ENCODE measurements around the gene IQSEC3. TPM values are rescaled to one million over a fixed set of nuclear protein-coding genes. Genes with fewer than 3 reads are reported as not detected.

Gene IQSEC3
- total RNA-seq, 2 donors from 2014 or later, result 0.16 TPM; not detected in 1

GRCh38 chr12:109446-109845 lies 42.9 kb downstream of the IQSEC3 start:
- TF ChIP-seq, protein P1, sequence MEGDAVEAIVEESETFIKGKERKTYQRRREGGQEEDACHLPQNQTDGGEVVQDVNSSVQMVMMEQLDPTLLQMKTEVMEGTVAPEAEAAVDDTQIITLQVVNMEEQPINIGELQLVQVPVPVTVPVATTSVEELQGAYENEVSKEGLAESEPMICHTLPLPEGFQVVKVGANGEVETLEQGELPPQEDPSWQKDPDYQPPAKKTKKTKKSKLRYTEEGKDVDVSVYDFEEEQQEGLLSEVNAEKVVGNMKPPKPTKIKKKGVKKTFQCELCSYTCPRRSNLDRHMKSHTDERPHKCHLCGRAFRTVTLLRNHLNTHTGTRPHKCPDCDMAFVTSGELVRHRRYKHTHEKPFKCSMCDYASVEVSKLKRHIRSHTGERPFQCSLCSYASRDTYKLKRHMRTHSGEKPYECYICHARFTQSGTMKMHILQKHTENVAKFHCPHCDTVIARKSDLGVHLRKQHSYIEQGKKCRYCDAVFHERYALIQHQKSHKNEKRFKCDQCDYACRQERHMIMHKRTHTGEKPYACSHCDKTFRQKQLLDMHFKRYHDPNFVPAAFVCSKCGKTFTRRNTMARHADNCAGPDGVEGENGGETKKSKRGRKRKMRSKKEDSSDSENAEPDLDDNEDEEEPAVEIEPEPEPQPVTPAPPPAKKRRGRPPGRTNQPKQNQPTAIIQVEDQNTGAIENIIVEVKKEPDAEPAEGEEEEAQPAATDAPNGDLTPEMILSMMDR (IDR thresholded peaks at IDR 0.05), result no peak
- no peak overlapping the region for H3K4me3 ChIP-seq
- peaks cover 4% of the 10 kb centered on the region for H3K4me1 ChIP-seq
- intact Hi-C loops (cut with DNase I), result no loop called here
- H3K36me3 ChIP-seq, result no peaks in the 10 kb centered on the region
- no peak overlapping the region for H3K9ac ChIP-seq (ENCODE audit: low read depth in 2 of 2, low read length in 2 of 2)
- H3K27me3 ChIP-seq, result no peaks in the 10 kb centered on the region
- H3K27ac ChIP-seq, result no peak overlapping the region
- DNase-seq, result no peak
- no peaks in the 10 kb centered on the region for H3K9me3 ChIP-seq

DNA sequence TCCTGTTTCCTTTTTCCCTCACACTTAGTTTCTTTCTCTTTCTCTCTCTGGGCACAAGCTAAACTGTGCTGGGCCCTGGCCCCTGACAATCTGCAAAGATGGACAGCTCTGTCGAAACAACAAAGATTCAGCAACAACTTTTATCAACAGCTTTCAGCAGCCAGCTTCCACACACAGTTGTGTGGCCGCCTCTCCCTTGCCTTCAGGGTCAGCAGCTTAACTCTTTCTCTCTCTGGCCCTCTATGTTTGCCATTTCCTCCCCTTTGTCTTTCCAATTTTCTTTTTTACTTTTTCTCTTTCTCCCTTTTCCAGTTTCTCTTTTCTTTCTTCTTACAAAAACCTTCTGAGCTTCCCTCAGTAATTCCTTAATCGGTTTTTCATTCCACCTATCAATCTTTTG lies 43.3 kb downstream of the IQSEC3 start:
- Histone ChIP-seq H3K27me3 (no peaks in the 10 kb centered on the region), H3K9me3 (no peaks in the 10 kb centered on the region), H3K27ac (no peak overlapping the region), H3K9ac (ENCODE audit: low read depth in 2 of 2, low read length in 2 of 2) (no peak overlapping the region), H3K4me1 (no peaks in the 10 kb centered on the region), H3K36me3 (no peaks in the 10 kb centered on the region), H3K4me3 (no peak overlapping the region)
- DNase-seq, result no peak
- TF ChIP-seq, protein P1 (IDR thresholded peaks at IDR 0.05), result no peak
- intact Hi-C loops (cut with DNase I), result no loop called here

- no peak for DNase-seq
- intact Hi-C loops (cut with DNase I), result no loop called here
- Histone ChIP-seq H3K27me3 (no peaks in the 10 kb centered on the region), H3K36me3 (no peaks in the 10 kb centered on the region), H3K9ac (ENCODE audit: low read depth in 2 of 2, low read length in 2 of 2) (no peak overlapping the region), H3K27ac (no peak overlapping the region), H3K4me1 (no peaks in the 10 kb centered on the region), H3K4me3 (no peak overlapping the region), H3K9me3 (no peaks in the 10 kb centered on the region)
- TF ChIP-seq, protein P1 (IDR thresholded peaks at IDR 0.05), result no peak
Measured at GRCh38 chr12:111699-112493, 45.3 kb downstream of the IQSEC3 start.

- Histone ChIP-seq H3K4me3 (no peak overlapping the region), H3K9ac (ENCODE audit: low read depth in 2 of 2, low read length in 2 of 2) (no peak overlapping the region), H3K27me3 (no peaks in the 10 kb centered on the region), H3K27ac (no peak overlapping the region), H3K9me3 (no peaks in the 10 kb centered on the region), H3K36me3 (no peaks in the 10 kb centered on the region), H3K4me1 (no peaks in the 10 kb centered on the region)
- intact Hi-C loops (cut with DNase I), result no loop called here
- TF ChIP-seq, protein P1 (IDR thresholded peaks at IDR 0.05), result no peak
- no peak for DNase-seq
Measured at GRCh38 chr12:113347-113746, 46.8 kb downstream of the IQSEC3 start.

DNA sequence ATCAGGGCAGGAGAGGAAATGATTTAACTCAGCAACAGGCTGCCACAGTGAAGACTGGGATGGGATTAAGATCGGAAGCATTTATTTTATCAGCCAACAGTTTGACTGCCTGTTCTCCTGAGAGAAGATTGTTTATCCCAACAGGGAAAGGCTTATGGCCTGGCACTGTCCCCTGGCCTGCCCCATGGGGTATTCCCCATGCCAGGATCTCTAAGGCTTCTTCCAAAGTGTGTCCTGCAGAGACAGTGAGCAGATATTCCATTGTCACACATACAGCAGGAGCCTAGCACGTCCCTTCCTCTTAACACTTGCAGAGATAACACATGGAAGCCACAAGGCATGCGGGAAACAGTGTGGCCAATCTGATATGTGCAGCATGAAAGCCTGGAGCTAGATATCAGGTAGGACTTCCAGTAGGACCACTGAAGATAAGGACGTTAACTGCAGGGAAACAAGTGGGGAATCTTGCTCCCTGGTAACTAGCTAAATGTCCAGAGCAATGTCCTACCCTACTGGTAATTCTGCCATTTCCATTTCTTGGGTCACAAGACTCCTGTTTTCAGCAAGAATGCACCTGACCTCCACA lies 48.2 kb downstream of the IQSEC3 start:
- intact Hi-C loops (cut with DNase I), result no loop called here
- Histone ChIP-seq H3K4me1 (no peaks in the 10 kb centered on the region), H3K27me3 (no peaks in the 10 kb centered on the region), H3K27ac (no peak overlapping the region), H3K36me3 (no peaks in the 10 kb centered on the region), H3K9me3 (no peaks in the 10 kb centered on the region), H3K9ac (ENCODE audit: low read depth in 2 of 2, low read length in 2 of 2) (no peak overlapping the region), H3K4me3 (no peak overlapping the region)
- DNase-seq, result no peak
- TF ChIP-seq, protein P1 (IDR thresholded peaks at IDR 0.05), result no peak

Measured in colonic mucosa (tissue), 4 donors.